NCI-H2029 treated with DMSO at 0.1 percent for 48 hours (cell line): ENCODE results near the gene PCCA.
"Not testable (repeated sequence)": the region's sequence is repeated elsewhere in the genome, so short reads cannot be mapped to it uniquely, and the experiment has no call there.

ENCODE experiments used
- DNase-seq: peaks from one replicate; lab custom pipeline; 2025; lab: John Stamatoyannopoulos, UW

PCCA gene

DNA sequence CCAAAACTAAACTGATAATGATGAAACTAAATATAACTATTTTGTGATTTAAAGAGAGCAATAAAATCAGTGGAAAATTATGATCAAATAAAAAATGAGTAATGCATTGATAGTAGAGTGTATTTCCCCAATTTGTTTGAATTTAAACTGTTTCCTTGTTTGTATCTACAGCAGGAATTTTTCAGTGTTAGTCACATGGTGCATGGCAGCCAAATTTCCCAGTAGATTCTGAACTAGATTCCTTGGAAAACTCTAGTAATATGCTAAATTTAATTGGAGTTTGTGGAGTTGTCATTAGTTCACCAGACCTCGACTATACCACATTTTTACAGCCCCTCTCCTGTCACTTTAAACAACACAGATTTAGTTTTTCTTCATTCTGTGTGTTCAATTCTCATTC, 156.2 kb downstream of the PCCA start:
- DNase-seq: no peak

- no peak for DNase-seq
These were observed 159.0 kb downstream of the PCCA start for GRCh38 chr13:100247937-100248336.

DNA sequence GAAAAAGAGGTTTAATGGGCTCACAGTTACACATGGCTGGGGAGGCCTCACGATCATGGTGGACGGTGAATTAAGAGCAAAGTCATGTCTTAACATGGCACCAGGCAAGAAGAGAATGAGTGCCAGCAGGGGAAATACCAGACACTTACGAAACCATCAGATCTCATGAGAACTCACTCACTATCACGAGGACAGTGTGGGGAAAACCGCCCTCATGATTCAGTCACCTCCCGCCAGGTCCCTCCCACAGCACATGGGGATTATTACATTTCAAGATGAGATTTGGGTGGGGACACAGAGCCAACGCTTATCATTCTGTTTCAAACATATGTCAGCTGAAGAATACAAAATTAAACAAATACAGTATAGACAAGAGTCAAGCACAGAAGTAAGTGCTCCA, 165.1 kb downstream of the PCCA start:
- DNase-seq: no peak

GRCh38 chr13:100262404-100262803, 173.5 kb downstream of the PCCA start:
- no peak for DNase-seq

- DNase-seq: no peak
These were observed 177.1 kb downstream of the PCCA start for GRCh38 chr13:100266026-100266425.

- DNase-seq: no peak
These were observed 180.9 kb downstream of the PCCA start for GRCh38 chr13:100269837-100270236.

DNA sequence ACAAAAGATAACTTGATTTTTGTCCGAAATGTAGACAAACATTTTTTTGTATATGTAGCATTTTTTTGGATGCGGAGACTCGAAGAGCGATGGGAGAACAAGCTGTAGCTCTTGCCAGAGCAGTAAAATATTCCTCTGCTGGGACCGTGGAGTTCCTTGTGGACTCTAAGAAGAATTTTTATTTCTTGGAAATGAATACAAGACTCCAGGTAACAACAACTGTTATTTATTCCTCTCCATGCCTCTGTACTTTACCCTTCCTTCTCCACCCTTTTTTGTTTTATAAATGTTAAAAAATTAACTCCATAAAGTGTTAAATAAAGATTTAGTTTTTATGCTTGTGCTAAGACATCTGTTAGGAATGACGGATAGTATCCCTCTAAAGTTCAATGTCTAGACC, 184.2 kb downstream of the PCCA start:
- DNase-seq: no peak

- DNase-seq: no peak
These were observed 184.7 kb downstream of the PCCA start for GRCh38 chr13:100273552-100273951.

GRCh38 chr13:100274942-100275506, 186.1 kb downstream of the PCCA start:
- no peak for DNase-seq

- DNase-seq: no peak
These were observed 186.9 kb downstream of the PCCA start for GRCh38 chr13:100275746-100276145.

DNA sequence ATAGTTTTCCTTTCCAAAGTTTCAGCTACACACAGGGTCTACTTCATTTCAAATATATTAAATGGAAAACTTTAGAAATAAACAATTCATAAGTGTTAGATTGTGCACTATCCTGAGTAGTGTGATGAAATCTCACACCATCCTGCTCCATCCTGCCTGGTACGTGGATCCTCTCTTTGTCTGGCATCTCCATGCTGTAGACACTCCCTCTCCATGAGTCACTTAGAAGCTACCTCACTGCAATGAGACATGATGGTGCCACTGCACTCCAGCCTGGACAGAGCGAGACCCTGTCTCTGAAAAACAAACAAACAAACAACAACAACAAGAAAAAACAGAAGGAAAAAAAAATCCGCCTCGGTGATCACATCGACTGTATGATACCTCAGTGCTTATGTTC, 191.8 kb downstream of the PCCA start:
- no peak for DNase-seq

- not testable (repeated sequence) for DNase-seq
These were observed 193.4 kb downstream of the PCCA start for GRCh38 chr13:100282306-100282705.

- no peak for DNase-seq
These were observed 201.4 kb downstream of the PCCA start for GRCh38 chr13:100290165-100290801.

GRCh38 chr13:100291624-100292023, 202.7 kb downstream of the PCCA start:
- no peak for DNase-seq

GRCh38 chr13:100297413-100297812, 208.5 kb downstream of the PCCA start:
- no peak for DNase-seq

- no peak for DNase-seq
These were observed 209.3 kb downstream of the PCCA start for GRCh38 chr13:100298116-100298681.

- no peak for DNase-seq
These were observed 209.8 kb downstream of the PCCA start for GRCh38 chr13:100298691-100299090.

- no peak for DNase-seq
These were observed 211.3 kb downstream of the PCCA start for GRCh38 chr13:100300243-100300642.

DNA sequence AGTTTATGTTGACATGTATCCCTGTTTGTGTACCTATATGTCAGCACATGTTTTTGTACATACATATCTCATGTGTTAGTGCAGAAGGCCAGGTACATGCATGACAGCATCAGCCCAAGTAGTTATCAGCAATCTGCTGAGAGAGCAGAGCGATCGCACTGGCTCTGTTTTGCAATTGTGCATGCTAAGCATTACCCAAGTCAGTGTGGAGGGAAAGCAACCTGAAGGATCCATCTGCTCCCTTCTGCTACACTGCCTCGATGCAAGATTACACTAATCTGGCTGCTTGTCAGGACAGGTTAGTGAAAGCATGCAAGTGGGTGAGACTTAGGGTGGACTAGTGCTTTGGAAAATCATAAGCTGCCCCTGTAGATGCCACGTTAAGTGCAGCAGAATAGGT, 211.8 kb downstream of the PCCA start:
- no peak for DNase-seq

GRCh38 chr13:100301418-100301817, 212.5 kb downstream of the PCCA start:
- DNase-seq: peak; percentile 12

- DNase-seq: no peak
These were observed 213.5 kb downstream of the PCCA start for GRCh38 chr13:100302391-100302790.

DNA sequence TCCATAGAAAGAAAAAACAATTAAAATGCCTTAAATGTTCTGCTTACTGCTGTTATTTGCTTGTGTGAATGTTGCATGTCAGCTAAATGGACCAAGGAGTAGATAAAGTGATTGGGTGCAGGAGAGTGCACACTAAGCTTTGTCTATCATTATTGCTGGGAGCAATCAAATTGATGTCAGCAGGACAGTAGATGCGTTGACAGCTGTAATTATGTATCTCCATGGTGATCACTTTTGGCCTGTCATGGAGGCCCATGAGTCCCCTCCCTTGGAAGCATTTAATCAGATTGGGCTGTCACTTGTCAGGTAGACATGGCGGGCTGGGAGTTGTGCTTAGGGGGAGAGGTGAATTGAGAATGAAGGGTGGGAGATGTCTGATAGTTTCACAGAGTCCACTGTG, 215.3 kb downstream of the PCCA start:
- DNase-seq: no peak

GRCh38 chr13:100305398-100305797, 216.5 kb downstream of the PCCA start:
- DNase-seq: no peak

DNA sequence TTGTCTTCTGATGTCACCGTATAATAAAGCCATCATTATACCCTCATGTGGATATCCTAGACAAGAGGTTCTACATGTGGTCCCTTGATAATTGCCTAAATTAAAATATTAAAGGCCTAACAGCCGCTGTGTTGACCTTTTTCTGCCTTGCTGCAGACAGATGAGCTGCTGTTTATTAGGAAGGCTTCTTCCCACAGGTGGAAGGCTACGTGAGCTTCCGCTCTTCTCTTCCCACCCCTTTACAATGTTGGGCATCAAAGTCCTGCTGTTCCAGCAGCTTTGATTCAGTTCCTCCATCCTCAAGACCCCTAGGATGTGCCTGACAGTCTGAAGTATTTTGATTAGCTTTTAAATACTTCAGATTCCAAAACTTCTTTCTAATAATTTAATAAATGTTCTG, 217.1 kb downstream of the PCCA start:
- DNase-seq: no peak
